IPS-NIHi11 (cell line): ENCODE data around the gene OR1N2.
"Not testable (repeated sequence)": the region's sequence is repeated elsewhere in the genome, so short reads cannot be mapped to it uniquely, and the experiment has no call there.

Source experiments
- DNase-seq: peaks from one replicate; pipeline ENCODE4 v3.0.0; 2012; ENCODE audit warnings: mixed read lengths, low spot score

The OR1N2 gene

DNA sequence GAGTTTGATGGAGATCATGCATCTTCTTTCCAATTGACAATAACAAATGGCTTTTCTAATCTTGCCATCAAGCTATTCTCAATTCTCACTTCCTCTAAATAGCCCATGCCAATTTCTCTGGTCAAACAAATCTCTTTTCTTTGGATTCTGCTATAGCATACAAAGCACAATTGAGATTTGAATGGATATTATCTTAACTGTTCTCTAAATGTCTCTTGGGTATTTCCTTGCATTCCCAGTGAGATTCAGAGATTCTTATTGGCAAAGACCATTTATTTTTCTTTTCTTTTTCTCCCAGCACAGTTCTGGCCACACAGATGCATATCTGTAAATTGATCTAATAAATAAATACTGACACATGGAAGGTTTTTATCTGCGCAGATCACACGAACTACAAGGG lies at the start of gene OR1N2:
Gene OR1N2, plus strand, starts transcription at position 301 of the 400 bp plus-strand sequence. CDS start 100 bp downstream, outside the sequence.
- DNase-seq = no peak

- DNase-seq = no peak
These were observed 45.9 kb upstream of the OR1N2 start for GRCh38 chr9:122506964-122507363.

DNA sequence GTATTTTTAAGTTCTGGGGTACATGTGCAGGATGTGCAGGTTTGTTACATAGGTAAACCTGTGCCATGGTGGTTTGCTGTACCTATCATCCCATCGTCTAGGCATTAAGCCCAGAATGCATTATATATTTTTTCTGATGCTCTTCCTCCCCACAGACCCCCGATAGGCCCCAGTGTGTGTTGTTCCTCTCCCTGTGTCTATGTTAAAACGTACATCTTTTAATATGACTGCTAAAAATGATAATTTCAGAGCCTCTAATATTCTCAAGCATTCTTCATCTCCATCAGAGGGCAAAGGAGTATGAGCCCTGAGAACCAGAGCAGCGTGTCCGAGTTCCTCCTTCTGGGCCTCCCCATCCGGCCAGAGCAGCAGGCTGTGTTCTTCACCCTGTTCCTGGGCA lies 42.4 kb upstream of the OR1N2 start, which contains the start of gene OR1J2:
Gene OR1J2, plus strand, starts transcription at position 301 of the 400 bp plus-strand sequence. Its CDS starts 0 bp downstream, at position 301.
- no peak for DNase-seq

- DNase-seq = no peak
These were observed 34.7 kb upstream of the OR1N2 start for GRCh38 chr9:122518226-122518625.

- DNase-seq = no peak
These were observed 34.1 kb upstream of the OR1N2 start, which contains the start of gene OR1J4 for GRCh38 chr9:122518841-122519240. Gene OR1J4 (plus strand): TSS chr9:122519141. CDS start chr9:122519141, 0 bp downstream.

DNA sequence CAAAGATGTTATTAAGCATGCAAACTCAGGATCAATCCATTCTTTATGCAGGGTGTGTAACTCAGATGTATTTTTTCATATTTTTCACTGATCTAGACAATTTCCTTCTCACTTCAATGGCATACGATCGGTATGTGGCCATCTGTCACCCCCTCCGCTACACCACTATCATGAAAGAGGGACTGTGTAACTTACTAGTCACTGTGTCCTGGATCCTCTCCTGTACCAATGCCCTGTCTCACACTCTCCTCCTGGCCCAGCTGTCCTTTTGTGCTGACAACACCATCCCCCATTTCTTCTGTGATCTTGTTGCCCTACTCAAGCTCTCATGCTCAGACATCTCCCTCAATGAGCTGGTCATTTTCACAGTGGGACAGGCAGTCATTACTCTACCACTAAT lies 33.5 kb upstream of the OR1N2 start:
- DNase-seq = no peak

- no peak for DNase-seq
These were observed 26.3 kb upstream of the OR1N2 start for GRCh38 chr9:122526602-122527001.

GRCh38 chr9:122527193-122527592 lies 25.7 kb upstream of the OR1N2 start, which contains the start of gene OR1N1:
Gene OR1N1 (minus strand): TSS chr9:122527293. CDS start chr9:122527293, 0 bp downstream.
- no peak for DNase-seq

DNA sequence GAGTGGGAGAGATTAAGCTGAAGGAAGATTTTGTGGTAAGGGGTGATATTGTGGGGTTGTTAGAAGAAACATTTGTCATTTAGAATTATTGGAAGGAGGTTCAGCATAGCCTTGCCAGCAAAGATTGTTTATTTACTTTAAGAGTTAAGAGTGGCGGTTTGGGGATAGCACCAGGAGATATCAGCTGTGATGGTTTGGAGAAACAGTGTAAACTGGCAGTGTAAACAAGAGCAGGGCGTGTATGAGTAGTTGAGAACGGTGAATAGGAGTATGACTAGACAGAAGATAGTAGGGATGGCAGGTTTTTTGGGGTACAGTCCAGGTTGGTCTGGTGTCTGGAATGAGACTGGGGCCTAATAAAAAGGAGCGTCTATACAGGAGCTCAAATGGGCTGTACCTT lies 21.8 kb upstream of the OR1N2 start:
- not testable (repeated sequence) for DNase-seq

GRCh38 chr9:122536134-122536533 lies 16.8 kb upstream of the OR1N2 start:
- DNase-seq = no peak

DNA sequence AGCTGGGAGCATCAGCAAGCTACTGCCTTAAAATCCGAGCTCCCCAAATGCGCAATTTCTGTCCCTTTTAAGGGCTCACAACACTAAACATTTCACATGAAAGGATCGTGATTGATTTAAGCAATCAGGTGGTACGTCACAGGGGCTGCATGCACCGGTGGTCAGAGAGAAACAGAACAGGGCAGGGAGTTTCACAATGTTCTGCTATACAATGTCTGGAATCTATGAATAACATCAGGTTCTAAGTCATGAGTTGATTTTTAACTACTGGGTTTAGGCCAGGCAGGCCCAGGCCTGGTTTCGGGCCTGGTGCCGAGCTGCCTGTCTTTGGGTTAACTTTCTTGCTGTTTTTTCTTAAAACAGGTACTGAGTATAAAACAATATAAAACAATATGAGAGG lies 15.8 kb upstream of the OR1N2 start:
- not testable (repeated sequence) for DNase-seq

DNA sequence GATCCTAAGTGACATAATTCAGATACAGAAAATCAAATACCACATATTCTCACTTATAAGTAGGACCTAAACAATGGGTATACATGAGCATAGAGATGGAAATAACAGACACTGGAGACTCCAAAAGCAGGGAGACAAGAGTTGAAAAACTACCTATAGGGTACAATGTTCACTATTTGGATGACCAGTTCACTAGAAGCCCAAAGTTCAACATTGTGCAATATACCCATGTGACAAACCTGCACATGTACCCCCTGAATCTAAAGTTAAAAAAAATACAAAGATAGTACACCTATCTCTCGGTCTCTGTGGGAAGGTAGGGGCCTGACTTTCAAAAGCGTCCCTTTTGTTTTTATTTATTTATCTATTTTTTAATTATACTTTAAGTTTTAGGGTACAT lies 14.2 kb upstream of the OR1N2 start:
- DNase-seq = no peak

DNA sequence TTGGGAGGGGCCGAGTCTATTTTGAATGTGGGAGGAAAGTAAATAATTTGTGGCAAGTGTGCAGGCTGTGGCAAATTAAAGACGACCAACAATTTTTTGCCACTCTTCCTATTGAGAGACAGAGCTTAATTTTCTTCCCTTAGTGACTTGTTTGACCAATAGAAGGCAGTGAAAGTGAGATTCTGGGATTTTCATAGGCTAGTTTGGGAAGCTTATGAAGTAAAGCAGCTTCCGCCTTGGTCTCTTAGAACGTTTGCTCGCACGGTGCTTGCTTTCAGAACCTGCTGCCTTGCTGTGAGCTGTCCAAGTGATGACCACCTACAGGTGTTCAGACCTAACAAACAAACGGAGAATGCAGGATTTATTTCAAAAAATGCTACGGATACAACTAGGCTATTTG lies 6.7 kb upstream of the OR1N2 start:
- no peak for DNase-seq

DNA sequence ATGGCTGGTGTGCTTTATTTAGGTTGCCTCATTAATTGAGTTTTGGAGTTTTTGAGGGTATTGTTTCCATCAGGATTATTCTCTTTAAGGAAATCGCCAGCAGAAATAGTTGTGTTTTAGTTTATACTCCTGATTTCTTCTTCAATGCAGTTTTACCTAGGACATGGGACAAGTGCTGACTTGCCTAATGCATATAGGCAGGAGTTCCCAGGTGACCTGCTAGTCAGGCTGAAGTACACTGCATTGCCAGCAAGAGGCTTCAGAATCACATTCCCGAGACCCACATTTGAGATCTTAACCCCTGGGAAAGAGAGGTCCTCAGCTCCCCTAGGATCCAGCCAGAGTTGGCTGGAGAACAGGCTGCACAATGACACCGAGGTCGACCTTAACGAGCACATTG lies 1.5 kb upstream of the OR1N2 start:
- DNase-seq = no peak

- DNase-seq = no peak
These were observed 8.5 kb downstream of the OR1N2 start for GRCh38 chr9:122561446-122561845.

DNA sequence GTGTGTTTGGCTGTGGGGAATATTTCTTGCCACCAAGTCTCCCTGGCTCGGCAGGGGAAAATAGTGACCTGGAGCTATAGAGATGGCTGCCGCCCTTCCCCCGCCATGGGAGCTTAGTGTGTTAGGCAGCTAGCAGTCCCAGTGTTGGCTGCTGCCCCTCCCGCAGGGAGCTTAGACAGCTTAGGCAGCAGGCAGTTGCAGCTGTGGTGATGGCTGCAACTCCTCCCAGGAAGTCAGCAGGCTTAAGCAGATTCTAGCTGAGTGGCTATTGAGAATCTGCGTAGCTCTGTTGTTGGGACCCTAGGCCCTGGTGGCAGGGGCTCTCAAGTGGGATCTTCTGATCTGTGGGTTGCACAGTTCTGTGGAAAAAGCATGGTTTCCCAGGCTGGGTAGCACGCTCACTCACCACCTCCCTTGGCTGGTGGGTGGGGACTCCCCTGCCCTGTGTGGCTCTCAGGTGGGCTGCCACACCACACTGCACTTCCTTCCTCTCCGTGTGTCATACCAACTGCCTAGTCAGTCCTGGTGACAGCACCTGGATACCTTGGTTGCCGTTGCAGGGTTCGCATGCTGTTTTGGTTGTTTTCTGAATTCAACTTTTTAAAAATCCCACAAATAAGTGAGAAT lies 9.3 kb downstream of the OR1N2 start:
- DNase-seq = no peak

DNA sequence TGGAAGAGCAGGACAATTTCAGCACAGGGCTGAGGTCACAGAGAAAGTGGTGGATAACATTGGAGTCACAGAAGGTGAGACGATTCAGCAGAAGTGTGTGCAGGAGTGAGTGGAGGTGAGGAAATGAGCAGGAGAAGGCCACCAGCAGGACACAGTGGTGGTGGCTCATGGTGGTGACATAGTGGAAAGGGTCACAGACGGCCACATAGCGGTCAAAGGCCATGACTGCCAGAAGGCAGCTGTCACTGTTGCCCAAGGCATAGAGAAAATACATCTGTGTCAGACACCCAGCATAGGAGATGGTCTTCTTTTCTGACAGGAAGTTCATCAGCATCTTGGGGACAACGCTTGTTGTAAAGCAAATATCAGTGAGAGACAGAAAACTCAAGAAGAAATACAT lies 15.0 kb downstream of the OR1N2 start:
- DNase-seq = no peak

GRCh38 chr9:122572456-122572855 lies 19.5 kb downstream of the OR1N2 start:
- DNase-seq = no peak

GRCh38 chr9:122579874-122580273 lies 27.0 kb downstream of the OR1N2 start:
- DNase-seq = no peak

- no peak for DNase-seq
These were observed 27.4 kb downstream of the OR1N2 start for GRCh38 chr9:122580360-122580759.

- DNase-seq = not testable (repeated sequence)
These were observed 30.4 kb downstream of the OR1N2 start, which contains the start of gene OR1L8 for GRCh38 chr9:122583284-122583683. Gene OR1L8 (minus strand): TSS chr9:122583384. CDS start chr9:122568477, 14,907 bp downstream.
